Sigmoid colon (tissue), 4 donors: ENCODE measurements around the gene COLEC11.

Experiments
- POLR2A ChIP-seq, 2 donors: fragments of 450-650 bp; IDR thresholded peaks; one replicate each; pipeline ENCODE4 v1.6.1; 2016; ENCODE audit warnings: antibody characterized with exemption in 2 of 2, mild to moderate bottlenecking in 2 of 2, moderate library complexity in 2 of 2
- POLR2AphosphoS5 ChIP-seq, 4 donors: sonication (generic); formaldehyde crosslinking; IDR thresholded peaks; one replicate each; pipeline ENCODE4 v1.6.1; 2017; ENCODE audit warnings: antibody characterized with exemption in 4 of 4

DNA sequence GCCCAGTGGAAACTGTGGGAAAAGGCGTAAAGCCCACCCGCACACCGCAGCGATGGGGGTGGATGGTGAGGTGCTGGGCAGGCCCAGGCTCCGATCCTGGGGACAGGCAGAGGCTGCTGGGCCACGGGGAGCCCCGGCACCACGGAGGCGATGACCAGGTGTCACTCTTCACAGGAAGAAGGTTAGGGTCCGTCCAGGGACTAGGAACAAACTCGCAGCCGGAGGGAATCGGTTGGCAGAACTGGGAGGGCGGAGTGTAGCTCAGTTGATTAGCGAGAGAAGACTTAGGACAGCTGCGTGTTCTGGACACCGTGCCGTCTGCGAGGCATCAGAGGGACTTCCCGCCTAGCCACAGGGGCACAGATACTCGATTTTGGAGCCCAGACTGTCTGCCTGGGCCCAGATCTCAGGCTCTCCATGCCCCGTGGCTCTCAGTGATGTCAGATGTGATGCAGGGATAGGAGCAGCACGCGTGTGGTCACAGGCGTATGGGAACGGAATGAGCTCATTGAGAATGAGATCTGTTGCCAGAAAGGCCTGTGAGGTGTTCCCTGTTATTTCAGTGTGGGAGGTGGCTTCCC, 47.0 kb downstream of the COLEC11 start:
- TF ChIP-seq POLR2AphosphoS5 (IDR thresholded peaks at IDR 0.05) (no peak), POLR2A (IDR thresholded peaks at IDR 0.05) (no peak)
